Left ventricle myocardium inferior (tissue), 1 donor: ENCODE data around the gene TMEM175. TPM values are rescaled to one million over a fixed set of nuclear protein-coding genes. Genes with fewer than 3 reads are reported as not detected.

Experiments used
- DNase-seq: peaks from one replicate; pipeline ENCODE4 v3.0.0-alpha.2; 2020
- H3K27ac ChIP-seq: fragments of 200-600 bp; replicated peaks from 2 replicates; pipeline ENCODE4 v1.8.0; 2021
- H3K27me3 ChIP-seq: fragments of 200-600 bp; 2 replicates; pipeline ENCODE4 v1.8.0; 2021; ENCODE audit warnings: low read depth
- H3K36me3 ChIP-seq: fragments of 200-600 bp; 2 replicates; pipeline ENCODE4 v1.8.0; 2021
- H3K4me1 ChIP-seq: fragments of 200-600 bp; 2 replicates; pipeline ENCODE4 v1.8.0; 2021
- H3K4me3 ChIP-seq: fragments of 200-600 bp; 2 replicates; pipeline ENCODE4 v1.8.0; 2021; ENCODE audit warnings: mild to moderate bottlenecking, moderate library complexity
- H3K9me3 ChIP-seq: fragments of 200-600 bp; replicated peaks from 2 replicates; pipeline ENCODE4 v1.8.0; 2021
- CTCF ChIP-seq: fragments of 200-600 bp; IDR thresholded peaks from 2 replicates; pipeline ENCODE4 v1.8.0; 2021; ENCODE audit warnings: antibody characterized with exemption, mild to moderate bottlenecking, borderline replicate concordance
- intact Hi-C: fragments of 100-400 bp; cut with micrococcal nuclease; formaldehyde crosslinking; loops from one replicate; pipeline ENCODE4 v1.11.0; 2022
- total RNA-seq: library from RNA; stranded (reverse); fragmentation: NEBNext Ultra II Directional; extraction: Animal tissue kit (Norgen Biotek cat#: 25700); gene quantifications from one replicate; pipeline ENCODE4 v1.2.1, GENCODE V29; 2021
- donor health status: DM: no; HTN: yes; CAD: no; lungs with severe emphysema.

Gene TMEM175
- total RNA-seq, 1 donor from 2014 or later, result 20.3 TPM

- Histone ChIP-seq H3K9me3 (no peaks in the 10 kb centered on the region), H3K4me3 (no peak overlapping the region), H3K4me1 (peaks cover 9% of the 10 kb centered on the region), H3K27me3 (no peaks in the 10 kb centered on the region), H3K36me3 (peaks cover 91% of the 10 kb centered on the region), H3K27ac (no peak overlapping the region)
- intact Hi-C loops, result no loop called here
- no peak for DNase-seq
- TF ChIP-seq CTCF, result no peak
Observed at GRCh38 chr4:884896-885295, 47.4 kb upstream of the TMEM175 start.

- TF ChIP-seq CTCF, result no peak
- DNase-seq, result no peak
Observed at GRCh38 chr4:885353-885752, 46.9 kb upstream of the TMEM175 start.

GRCh38 chr4:886244-886643 lies 46.0 kb upstream of the TMEM175 start:
- H3K4me1 ChIP-seq, result peaks cover 9% of the 10 kb centered on the region
- H3K27ac ChIP-seq, result no peak overlapping the region
- no peaks in the 10 kb centered on the region for H3K9me3 ChIP-seq
- intact Hi-C loops, result no loop called here
- TF ChIP-seq CTCF, result no peak
- H3K36me3 ChIP-seq, result peaks cover 90% of the 10 kb centered on the region
- no peak for DNase-seq
- no peak overlapping the region for H3K4me3 ChIP-seq
- no peaks in the 10 kb centered on the region for H3K27me3 ChIP-seq

More at GRCh38 chr4:885353-885752, 46.9 kb upstream of the TMEM175 start:
- peaks cover 9% of the 10 kb centered on the region for H3K4me1 ChIP-seq
- intact Hi-C loops, result no loop called here
- H3K36me3 ChIP-seq, result peaks cover 93% of the 10 kb centered on the region
- no peak overlapping the region for H3K27ac ChIP-seq
- H3K27me3 ChIP-seq, result no peaks in the 10 kb centered on the region
- no peaks in the 10 kb centered on the region for H3K9me3 ChIP-seq
- no peak overlapping the region for H3K4me3 ChIP-seq

DNA sequence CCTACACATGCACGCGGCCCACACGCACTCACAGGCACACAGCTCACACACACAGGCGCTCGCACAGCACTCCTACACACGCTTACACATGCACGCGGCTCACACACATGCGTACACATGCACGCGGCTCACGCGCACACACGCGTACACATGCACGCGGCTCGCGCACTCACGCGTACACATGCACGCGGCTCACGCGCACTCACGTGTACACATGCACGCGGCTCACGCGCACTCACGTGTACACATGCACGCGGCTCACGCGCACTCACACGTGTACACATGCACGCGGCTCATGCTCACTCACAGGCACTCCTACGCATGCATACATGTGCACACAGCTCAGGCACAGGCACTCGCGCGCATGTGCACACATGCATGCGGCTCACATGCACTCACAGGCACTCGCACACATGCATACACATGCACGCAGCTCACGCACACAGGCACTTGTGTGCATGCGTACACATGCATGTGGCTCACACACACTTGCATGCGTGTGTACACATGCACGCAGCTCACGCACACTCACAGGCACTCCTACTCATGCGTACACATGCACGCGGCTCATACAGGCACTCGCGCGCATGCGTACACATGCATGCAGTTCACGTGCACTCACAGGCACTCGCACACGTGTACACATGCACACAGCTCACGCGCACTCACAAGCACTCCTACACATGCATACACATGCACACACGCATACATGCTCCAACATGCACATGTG lies 45.1 kb upstream of the TMEM175 start:
- no peaks in the 10 kb centered on the region for H3K9me3 ChIP-seq
- no peak overlapping the region for H3K4me3 ChIP-seq
- H3K27ac ChIP-seq, result no peak overlapping the region
- no peak for DNase-seq
- no peaks in the 10 kb centered on the region for H3K27me3 ChIP-seq
- no peak for TF ChIP-seq CTCF
- peaks cover 9% of the 10 kb centered on the region for H3K4me1 ChIP-seq
- H3K36me3 ChIP-seq, result peaks cover 85% of the 10 kb centered on the region
- intact Hi-C loops, result no loop called here

DNA sequence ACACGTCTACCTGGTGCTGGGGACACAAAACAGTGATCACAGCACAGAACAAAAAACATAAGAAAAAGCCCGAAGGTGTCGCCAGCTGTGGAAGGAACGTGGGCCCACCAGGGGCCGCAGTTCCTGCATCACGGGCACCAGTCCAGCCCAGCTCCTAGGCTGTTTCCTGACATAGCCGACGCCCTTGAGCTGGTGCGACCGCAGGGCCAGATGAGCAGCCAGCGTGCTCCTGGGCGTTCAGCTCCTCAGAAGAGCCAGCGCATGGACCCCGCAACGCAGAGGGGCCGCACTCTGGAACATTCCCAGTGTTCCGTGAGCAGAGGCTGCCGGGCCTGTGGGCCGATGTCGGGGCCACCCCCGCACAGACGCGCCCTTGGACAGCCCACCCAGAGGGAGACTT lies 44.2 kb upstream of the TMEM175 start:
- Histone ChIP-seq H3K4me3 (no peak overlapping the region), H3K36me3 (peaks cover 85% of the 10 kb centered on the region), H3K9me3 (no peaks in the 10 kb centered on the region), H3K27ac (no peak overlapping the region), H3K27me3 (no peaks in the 10 kb centered on the region), H3K4me1 (peaks cover 9% of the 10 kb centered on the region)
- DNase-seq, result no peak
- intact Hi-C loops, result no loop called here
- TF ChIP-seq CTCF, result no peak
